ENCODE results near the gene MEFV. TPM values are rescaled to one million over a fixed set of nuclear protein-coding genes. Genes with fewer than 3 reads are reported as not detected.

MEFV gene, protein sequence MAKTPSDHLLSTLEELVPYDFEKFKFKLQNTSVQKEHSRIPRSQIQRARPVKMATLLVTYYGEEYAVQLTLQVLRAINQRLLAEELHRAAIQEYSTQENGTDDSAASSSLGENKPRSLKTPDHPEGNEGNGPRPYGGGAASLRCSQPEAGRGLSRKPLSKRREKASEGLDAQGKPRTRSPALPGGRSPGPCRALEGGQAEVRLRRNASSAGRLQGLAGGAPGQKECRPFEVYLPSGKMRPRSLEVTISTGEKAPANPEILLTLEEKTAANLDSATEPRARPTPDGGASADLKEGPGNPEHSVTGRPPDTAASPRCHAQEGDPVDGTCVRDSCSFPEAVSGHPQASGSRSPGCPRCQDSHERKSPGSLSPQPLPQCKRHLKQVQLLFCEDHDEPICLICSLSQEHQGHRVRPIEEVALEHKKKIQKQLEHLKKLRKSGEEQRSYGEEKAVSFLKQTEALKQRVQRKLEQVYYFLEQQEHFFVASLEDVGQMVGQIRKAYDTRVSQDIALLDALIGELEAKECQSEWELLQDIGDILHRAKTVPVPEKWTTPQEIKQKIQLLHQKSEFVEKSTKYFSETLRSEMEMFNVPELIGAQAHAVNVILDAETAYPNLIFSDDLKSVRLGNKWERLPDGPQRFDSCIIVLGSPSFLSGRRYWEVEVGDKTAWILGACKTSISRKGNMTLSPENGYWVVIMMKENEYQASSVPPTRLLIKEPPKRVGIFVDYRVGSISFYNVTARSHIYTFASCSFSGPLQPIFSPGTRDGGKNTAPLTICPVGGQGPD
- 1.00 TPM for total RNA-seq
- long read RNA-seq, result 0 reads

DNA sequence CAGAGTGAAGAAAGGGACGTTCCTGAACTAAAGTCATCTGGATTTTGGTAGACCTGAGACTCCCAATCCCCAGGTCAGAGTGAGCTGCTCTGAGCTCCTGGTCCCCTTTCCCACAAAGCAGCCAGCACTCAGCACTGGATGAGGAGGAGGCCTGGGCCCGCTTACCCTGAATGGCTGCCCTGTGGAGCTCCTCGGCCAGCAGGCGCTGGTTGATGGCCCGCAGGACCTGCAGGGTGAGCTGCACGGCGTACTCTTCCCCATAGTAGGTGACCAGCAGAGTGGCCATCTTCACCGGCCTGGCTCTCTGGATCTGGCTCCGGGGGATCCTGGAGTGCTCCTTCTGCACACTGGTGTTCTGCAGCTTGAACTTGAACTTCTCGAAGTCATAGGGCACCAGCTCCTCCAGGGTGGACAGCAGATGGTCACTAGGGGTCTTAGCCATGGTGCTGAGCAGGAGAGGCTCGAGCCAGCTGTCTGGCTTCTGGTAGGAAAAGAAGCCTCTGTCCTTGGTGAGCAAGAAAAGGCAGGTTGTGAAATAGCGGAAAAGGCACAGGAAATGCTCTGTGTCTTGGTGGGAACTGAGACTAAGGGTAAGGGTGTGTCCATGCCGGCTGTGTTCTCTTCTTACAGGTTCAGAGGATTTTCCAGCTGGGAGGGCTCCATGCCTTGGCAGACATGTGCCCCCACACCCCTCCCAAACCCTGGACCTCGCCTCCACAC, at the start of gene MEFV:
MEFV (minus strand) TSS at position 488 of the 720 bp plus-strand sequence; CDS start at position 442, 46 bp downstream.
- peak; percentile 81 for DNase-seq (ENCODE audit: low spot score)
- intact Hi-C loops (cut with DNase I), result no loop called here

DNA sequence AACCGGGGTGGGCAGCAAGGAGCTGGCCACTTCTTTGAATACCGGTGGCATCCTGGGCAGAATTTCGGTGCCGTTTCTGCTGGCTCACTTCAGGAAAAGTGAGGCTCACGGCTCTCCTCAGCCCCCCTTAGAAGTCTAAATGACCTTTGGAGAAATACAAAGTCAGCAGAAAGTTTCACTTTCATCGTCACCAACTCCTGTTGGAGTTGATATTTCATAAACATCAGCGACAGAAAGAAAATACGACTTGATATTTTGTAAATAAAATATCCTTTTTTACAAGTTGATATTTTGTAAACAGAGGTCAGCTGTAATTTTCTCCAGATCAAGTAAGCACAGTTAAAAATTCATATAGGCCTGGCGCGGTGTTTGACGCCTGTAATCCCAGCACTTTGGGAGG, 49.6 kb upstream of the MEFV start:
- intact Hi-C loops (cut with DNase I), result no loop called here

DNA sequence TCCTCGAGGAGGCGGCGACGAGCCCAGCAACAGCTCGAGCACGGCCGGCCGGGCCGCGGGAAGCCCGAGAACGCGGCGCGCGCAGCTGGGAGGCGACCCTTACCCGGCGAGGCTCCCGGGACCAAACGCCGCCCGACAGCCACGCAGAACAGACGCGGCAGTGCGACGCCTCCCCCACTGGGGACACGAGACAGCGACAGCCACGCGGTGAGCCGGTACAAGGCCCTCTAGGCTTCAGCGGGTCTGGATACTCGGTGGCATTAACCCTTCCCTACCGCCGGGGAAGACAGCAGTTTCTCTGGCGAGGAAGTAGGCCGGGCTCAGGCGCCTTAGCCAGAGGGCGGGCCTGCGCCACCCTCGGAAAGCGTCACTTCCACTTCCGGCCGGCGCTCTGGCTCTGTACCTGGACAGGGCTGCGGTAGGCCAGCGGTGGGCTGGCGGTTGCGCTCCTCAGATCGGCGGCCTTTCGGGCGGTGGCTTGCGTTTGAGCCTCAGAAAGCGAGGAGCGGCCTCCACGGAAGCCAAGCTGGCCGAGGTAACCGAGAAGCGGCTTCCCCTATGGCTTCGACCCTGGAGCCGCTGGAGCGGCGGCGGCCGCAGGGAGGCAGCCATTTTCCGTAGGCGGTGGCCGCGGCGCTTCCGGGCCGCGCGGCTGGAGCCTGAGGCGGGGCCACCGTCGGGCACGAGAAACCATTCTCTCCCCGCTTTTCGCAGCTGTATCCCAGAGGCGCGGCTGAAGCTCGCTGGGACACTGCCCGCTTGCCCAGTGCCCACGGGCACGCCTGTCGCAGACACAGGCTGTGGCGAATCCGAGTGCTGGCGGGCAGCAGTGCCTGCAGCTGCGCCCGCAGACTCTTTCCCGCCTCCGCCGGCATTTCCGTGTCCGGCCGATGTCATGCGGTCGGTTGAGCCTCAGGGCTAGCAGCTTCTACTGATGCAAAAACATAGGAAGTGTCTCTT, 49.0 kb upstream of the MEFV start, which contains the start of the genes TIGD7 and ZNF75A:
TIGD7 (minus strand) TSS at position 322 of the 960 bp plus-strand sequence. CDS start 4,816 bp downstream, outside the sequence.
ZNF75A (plus strand) TSS at position 389 of the 960 bp plus-strand sequence. CDS start 2,932 bp downstream, outside the sequence.
- peak; percentile 97 for DNase-seq (ENCODE audit: low spot score)
- intact Hi-C loops (cut with DNase I), result loop anchor here (1.0 kb wide), 2 partner anchors 22 to 41 kb away; partner anchors contain the start of gene ZNF263

More for the DNA sequence above, 49.6 kb upstream of the MEFV start:
- DNase-seq (ENCODE audit: low spot score), result no peak

DNA sequence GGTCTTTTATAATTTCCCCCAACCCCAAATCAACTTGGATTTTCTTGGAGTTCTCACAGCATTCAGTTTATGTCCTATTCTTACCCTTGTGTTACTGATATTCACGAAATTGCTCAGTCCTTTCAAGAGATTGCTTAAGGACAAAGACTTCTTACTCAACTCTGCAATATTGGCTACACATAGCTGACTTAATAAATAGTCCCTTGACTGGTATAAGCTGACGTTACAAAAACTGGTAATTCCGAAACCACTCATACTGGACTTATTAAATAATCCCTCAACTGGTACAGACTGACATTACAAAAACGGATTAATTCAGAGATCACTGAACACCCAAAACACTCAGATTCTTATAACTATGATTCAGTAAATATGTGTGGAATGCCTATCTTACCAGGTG, 47.9 kb upstream of the MEFV start:
- intact Hi-C loops (cut with DNase I), result no loop called here

DNA sequence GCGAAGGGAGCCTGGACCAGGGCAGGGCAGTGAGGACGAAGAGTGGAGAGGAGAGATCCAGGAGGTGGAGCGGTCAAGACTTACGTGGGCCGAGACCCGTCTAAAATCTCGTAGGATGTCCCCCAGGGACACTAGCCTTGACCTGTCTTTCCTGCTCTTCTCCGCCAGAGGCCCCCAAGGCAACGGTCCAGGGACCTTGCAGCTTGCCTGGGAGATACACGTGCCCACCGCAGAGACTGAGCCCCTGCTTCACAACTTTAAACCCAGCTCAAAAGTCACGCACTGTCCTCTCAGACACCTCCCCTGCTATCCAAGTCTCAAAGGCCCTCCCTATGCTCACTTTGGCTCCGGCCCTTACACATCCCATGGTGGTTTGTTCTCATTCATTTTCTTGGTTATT, 39.4 kb upstream of the MEFV start:
- intact Hi-C loops (cut with DNase I), result no loop called here

More for the DNA sequence above, 47.9 kb upstream of the MEFV start:
- DNase-seq (ENCODE audit: low spot score), result no peak

GRCh38 chr16:3295209-3295608, 38.8 kb upstream of the MEFV start:
- intact Hi-C loops (cut with DNase I), result no loop called here
- DNase-seq (ENCODE audit: low spot score), result no peak

More for the DNA sequence above, 39.4 kb upstream of the MEFV start:
- no peak for DNase-seq (ENCODE audit: low spot score)

DNA sequence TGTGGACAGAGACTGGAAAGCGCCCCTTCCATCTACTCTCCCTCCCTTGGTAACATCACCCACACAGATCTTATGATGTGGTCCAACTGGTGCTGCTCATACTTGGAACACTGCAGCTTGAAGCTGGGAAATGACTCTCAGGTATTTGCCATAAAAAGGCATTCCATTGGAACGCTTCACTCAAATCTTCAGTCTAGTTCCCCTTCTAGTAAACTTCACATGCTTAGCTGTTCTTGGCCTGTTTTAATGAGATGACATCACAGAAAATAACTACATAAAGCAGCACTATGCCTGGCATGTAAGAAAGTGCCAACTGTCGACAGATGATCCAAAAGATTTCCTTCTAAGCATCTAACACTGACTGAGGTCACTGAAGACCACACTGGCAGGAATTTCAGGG, 36.2 kb upstream of the MEFV start:
- intact Hi-C loops (cut with DNase I), result no loop called here
- DNase-seq (ENCODE audit: low spot score), result no peak

DNA sequence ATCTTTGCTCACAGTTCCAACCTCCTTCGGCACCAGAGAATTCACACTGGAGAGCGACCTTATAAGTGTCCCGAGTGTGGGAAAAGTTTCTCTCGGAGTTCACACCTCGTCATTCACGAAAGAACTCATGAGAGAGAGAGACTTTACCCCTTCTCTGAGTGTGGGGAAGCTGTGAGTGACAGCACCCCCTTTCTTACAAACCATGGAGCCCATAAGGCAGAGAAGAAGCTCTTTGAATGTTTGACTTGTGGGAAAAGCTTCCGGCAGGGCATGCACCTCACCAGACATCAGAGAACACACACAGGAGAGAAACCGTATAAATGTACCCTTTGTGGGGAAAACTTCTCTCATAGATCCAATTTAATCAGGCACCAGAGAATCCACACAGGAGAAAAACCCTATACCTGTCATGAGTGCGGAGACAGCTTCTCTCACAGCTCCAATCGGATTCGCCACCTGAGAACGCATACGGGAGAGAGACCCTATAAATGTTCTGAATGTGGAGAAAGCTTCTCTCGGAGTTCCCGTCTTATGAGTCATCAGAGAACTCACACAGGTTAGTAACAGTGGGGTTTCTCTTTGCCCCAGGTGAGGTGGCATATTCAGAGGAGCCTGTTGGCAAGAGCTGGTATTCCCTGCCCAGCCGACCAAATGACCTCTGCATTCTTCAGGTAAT, 33.7 kb upstream of the MEFV start:
- intact Hi-C loops (cut with DNase I), result no loop called here

DNA sequence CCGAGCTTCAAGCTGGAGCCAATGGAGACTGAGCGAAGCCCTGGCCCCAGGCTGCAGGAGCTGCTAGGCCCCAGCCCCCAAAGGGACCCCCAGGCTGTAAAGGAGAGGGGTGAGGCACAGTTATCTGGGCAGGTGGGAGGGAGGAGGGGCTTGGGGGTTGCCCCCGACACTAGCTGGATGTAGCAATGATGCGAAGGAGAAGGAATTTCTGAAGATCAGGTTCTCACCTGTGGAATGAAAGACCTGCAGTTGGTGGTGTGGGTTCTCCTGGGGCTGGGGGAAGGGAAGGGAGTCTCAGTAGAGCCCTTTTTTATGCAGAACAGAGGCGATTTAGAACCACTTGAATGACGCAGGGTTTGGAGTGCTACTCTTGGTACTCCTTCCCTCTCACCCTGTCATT, 28.7 kb upstream of the MEFV start:
- intact Hi-C loops (cut with DNase I), result no loop called here
- DNase-seq (ENCODE audit: low spot score), result no peak

More for the DNA sequence above, 33.7 kb upstream of the MEFV start:
- no peak for DNase-seq (ENCODE audit: low spot score)

DNA sequence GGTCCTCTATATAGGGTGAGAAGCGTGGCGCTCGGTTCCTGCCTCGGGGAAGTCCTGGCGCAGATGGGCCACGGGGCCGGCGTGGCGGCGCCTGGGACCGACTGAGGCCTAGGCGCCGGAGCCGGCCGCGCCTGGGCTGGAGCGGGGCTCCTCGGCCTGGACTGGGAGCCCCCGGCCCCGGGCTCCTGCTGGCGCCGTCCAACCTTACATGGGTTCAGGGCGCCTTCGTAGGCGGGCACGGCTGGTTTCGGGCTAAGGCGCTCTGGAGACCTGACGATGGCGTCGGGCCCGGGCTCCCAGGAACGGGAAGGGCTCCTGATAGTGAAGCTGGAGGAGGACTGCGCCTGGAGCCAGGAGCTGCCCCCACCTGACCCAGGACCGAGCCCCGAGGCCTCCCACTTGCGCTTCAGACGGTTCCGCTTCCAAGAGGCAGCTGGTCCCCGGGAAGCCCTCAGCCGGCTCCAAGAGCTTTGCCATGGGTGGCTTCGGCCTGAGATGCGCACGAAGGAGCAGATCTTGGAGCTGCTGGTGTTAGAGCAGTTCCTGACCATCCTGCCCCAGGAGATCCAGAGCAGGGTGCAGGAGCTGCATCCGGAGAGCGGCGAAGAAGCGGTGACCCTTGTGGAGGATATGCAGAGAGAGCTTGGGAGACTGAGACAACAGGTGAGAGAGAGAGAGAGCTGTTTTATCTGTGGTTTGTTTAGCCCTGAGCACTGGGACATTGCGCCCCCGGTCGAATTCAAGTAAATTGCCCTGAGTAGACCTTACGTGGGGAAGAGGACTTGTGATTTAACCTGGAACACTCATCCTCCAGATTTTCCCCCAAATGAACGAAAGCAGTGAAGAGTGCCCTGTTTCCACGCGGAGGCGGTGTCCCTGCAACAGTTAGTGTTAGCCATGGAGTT, 27.4 kb upstream of the MEFV start:
- DNase-seq (ENCODE audit: low spot score), result no peak

DNA sequence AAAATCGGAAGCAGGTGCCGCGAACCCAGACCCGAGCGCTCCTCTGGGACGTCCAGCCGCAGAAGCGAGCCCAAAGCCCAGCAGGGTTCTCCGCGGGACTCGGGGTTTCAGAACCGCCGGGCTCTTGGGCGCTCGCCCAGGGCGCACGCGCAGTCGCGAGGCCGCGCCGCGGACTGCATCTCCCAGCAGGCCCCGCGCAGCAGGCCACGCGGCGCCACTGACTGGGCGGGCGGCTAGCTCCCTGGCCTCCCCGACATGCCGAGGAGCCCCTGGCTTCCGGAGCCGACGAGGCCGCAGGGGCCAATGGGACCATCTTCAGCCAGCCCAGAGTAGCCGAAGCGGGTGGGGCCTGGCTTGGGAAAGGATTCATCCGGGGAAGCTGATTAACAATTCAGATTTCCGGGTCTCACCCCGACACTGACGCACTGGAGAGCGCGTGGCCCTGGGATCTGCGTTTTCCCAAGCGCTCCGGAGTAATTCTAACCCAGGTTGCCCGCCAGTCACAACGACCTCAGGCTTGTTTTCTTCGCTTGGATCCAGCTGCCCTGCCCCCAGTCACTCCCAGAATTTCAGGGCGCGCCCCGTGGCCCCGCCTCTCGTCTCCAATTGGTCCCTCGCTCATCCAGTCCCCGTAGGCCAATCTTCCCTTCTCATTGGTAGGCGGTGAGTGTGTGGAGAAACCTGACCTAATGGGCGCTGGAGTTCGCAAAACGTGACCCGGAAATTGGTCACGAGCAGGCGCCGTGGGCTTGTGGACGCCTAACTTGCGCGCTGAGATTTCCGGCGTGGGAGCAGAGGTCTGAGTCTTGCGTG, 26.5 kb upstream of the MEFV start, which contains the start of gene ZNF263:
ZNF263 (plus strand) TSS at position 762 of the 813 bp plus-strand sequence. CDS start 328 bp downstream, outside the sequence.
- intact Hi-C loops (cut with DNase I), result loop anchor here (1.0 to 5.0 kb wide), 4 partner anchors 19 to 174 kb away; partner anchors contain the start of genes TIGD7, ZNF174, ZNF75A and ZSCAN32
- DNase-seq (ENCODE audit: low spot score), result peak; percentile 98

More for the DNA sequence above, 27.4 kb upstream of the MEFV start:
- intact Hi-C loops (cut with DNase I), result loop anchor here (1.0 to 5.0 kb wide), 4 partner anchors 19 to 174 kb away; partner anchors contain the start of genes TIGD7, ZNF174, ZNF75A and ZSCAN32

DNA sequence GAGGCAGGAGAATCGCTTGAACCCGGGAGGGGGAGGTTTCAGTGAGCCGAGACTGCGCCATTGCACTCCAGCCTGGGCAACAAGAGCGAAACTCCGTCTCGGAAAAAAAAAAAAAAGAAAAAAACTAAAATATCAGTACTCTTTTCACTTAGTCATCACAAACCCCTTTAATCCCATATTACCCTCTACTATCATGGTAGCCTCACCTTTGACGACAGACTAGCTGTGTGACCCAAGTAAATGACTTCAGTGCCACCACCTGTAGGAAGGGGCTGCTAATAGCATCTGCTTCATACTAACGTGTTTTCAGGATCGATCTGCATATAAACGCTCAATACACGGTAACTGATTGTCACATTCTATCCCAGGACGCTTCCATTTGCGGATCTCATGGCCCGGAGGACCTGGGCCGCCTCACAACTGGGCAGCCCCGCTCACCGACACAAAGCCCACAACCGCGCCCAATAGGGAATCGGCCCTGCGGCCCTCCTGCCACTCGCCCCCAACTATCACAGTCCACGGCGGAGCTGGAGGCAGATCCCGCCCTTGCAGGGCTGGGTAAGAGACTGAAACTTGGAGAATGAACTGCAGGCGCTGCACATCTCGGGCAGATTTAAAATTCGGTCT, 25.8 kb upstream of the MEFV start:
- DNase-seq (ENCODE audit: low spot score), result no peak
- intact Hi-C loops (cut with DNase I), result loop anchor here (2.0 to 5.0 kb wide), 2 partner anchors 119 to 175 kb away; partner anchors contain the start of genes ZNF174 and ZSCAN32

DNA sequence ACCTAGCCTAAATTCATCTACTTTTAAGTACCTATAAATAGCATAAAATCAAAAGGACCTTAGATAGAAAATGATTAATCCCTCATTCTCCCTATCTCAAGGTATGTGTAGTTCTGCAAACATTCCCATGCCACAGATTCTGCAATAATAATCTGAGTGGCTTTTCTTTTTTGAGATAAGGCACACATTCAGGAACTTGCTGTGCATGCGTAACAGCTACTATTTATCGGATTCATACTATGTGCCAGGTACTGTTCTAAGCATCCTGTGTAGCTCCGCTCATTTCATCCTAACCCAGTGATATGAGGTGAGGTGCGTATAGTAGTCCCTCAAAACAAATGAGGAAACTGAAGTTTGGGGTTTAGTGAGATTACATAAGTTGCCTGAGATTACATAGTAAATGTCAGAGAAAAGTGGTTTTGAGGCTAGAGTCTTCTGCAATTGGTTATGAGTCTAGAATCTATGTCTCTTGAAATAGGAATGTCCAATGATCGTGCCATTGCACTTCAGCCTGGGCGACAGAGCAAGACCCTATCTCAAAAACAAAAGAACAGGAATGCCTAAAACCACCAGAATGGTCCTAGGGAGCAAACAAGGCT, 24.9 kb upstream of the MEFV start:
- no peak for DNase-seq (ENCODE audit: low spot score)
- intact Hi-C loops (cut with DNase I), result loop anchor here (5.0 kb wide), 1 partner anchor 176 kb away; no protein-coding TSS in a partner anchor

- DNase-seq (ENCODE audit: low spot score), result no peak
- intact Hi-C loops (cut with DNase I), result no loop called here
These were observed 20.2 kb upstream of the MEFV start for GRCh38 chr16:3276679-3277078.

DNA sequence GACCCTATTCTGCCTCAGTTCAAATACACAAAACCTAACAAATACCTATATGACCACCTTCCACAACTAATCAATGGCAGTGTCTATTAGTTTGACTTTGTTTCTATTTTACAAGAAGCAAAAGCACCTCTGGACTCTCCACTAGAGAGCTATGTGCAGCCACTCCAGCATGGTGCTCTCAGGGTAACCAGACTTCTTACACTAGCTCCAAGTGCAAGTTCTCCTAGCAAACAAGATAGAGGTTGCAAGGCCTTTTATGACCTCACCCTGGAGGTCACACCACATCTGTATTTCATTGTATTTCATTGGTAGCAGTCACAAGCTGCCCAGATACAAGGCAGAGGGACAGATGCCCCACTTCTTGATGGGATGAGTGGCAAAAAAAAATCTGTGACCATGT, 18.5 kb upstream of the MEFV start:
- DNase-seq (ENCODE audit: low spot score), result no peak
- intact Hi-C loops (cut with DNase I), result no loop called here
